Muscle of back (tissue), 11 donors: ENCODE measurements around the gene PITPNM2. TPM values are rescaled to one million over a fixed set of nuclear protein-coding genes. Genes with fewer than 3 reads are reported as not detected.
A peak's percentile ranks its signal among the peaks of the same experiment; 100 is the strongest.
"Not testable (repeated sequence)": the region's sequence is repeated elsewhere in the genome, so short reads cannot be mapped to it uniquely, and the experiment has no call there.

Experiments
- DNase-seq, 3 donors: peaks; one replicate each; pipeline versions ENCODE4 v3.0.0 to v3.0.0-alpha.2; 2013
- polyA plus RNA-seq, 10 donors: library from polyadenylated mRNA; unstranded; fragments of 120-200 nt; gene quantifications; one replicate each; pipeline ENCODE4 v1.2.1, GENCODE V29; 2013; ENCODE audit not compliant: insufficient read length in 10 of 10

Gene PITPNM2
- polyA plus RNA-seq, 10 donors, result 3.4 to 6.7 (median 5.6) TPM

DNA sequence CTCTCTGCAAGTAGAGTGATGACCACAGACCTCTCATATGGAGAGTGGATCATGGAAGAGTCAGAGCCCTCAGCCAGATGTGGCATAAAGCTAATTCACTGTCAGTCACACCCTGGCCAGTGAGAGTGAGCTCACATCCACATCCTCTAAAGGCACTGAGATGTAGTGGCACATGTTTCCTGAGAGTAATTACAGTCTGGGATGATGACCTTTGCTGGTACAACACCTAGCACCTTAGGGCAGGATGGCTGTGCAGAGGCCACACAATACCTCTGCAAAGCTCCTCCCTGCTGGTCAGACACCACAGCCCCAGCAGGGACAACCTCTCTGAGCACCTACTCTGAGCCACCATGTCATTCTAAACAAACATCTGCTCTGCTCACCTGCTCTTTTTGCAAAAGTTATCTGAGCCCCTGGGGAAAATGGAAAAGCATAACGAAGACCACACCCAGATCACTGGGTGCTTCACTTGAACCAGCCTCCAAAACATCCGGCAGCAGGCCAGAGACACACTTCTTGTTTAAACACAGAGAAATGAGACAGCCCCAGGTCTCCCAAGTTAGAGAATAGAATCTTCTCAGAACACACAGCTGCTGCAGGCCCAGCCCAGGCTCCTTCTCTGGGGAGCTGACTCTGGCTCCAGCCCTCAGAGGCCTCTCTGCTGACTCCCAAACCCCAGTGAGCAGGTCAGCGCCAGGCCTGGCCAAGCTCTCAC lies 30.3 kb downstream of the PITPNM2 start:
- no peak for DNase-seq

DNA sequence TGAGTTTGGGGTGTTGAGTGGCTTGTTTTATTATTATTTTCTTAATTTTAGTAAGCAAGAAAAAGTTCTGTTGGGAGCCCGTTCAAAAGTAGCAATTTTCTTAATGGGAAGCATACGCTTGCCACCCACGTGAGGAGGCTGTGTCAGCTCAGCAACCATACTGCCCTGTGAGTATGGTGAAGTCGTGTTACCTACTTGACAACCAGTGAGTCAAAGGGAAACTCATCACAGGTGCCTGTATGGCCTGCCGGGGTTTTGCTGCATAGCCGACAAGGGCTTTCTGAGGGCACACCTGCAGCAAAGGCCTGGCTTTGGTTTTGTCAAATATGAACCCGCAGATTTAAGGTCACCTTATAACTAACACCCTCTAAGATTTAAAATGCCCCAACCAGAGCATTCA lies 31.1 kb downstream of the PITPNM2 start:
- no peak for DNase-seq

GRCh38 chr12:123118497-123118896 lies 32.4 kb downstream of the PITPNM2 start:
- DNase-seq, result no peak

- DNase-seq, result peak; percentile 67 to 84 (median 78)
These were observed 35.3 kb downstream of the PITPNM2 start for GRCh38 chr12:123115409-123116121.

DNA sequence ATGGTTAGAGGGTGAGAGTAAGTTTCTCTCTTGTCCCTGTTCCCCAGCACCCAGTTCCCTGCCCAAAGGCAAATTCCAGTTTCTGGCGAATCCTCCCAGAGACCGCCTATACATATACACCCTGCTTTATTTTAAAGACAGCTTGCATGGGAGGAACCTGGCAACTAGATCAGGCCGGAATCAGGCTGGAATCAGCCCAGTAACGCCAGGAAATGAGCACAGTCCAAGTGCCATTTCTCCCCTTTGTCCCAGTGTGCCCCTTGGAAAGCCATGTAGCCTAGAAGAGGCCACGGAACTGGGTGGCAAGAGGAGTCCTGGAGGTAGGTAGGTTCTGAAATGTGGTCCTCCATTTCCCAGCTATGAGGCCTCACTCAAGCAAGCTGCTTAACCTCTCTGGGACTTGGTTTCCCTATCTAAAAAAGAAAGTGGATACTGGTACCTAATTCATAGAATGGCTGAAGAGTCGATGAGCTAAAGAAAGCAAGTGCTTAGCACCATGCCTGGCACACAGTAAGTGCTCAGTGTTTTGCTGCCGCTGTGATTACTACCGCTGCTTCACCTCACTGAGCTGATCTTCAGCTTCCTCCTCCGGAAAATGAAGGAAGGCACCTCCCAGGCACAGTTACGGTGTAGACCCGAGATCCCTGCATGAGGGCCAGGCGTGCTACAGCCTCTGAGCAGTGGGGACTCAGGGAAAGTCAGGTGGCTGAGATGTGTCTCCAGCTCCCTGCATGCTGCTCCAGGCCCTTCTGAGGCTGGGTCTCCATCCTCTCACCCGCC lies 36.4 kb downstream of the PITPNM2 start:
- no peak for DNase-seq

GRCh38 chr12:123113026-123113425 lies 37.9 kb downstream of the PITPNM2 start:
- no peak for DNase-seq

- no peak for DNase-seq
These were observed 39.3 kb downstream of the PITPNM2 start for GRCh38 chr12:123111498-123112165.

GRCh38 chr12:123109319-123109772 lies 41.5 kb downstream of the PITPNM2 start:
- no peak for DNase-seq

GRCh38 chr12:123108682-123109066 lies 42.2 kb downstream of the PITPNM2 start:
- DNase-seq, result no peak

- no peak for DNase-seq
These were observed 42.8 kb downstream of the PITPNM2 start for GRCh38 chr12:123107926-123108681.

- DNase-seq, result no peak
These were observed 44.1 kb downstream of the PITPNM2 start for GRCh38 chr12:123106640-123107359.

- DNase-seq, result peak in 1 of 3 donors; percentile 36
These were observed 45.6 kb downstream of the PITPNM2 start for GRCh38 chr12:123105211-123105826.

- no peak for DNase-seq
These were observed 46.1 kb downstream of the PITPNM2 start for GRCh38 chr12:123104809-123105208.

DNA sequence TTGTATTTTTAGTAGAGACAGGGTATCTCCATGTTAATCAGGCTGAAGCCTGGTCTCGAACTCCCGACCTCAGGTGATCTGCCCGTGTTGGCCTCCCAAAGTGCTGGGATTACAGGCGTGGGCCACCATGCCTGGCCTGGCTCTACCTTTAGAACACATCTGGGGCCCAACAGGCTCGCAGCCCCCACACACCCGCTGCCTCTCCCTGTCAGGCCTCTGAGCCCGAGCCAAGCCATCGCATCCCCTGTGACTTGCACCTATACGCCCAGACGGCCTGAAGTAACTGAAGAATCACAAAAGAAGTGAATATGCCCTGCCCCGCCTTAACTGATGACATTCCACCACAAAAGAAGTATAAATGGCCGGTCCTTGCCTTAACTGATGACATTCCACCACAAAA lies 46.8 kb downstream of the PITPNM2 start:
- DNase-seq, result not testable (repeated sequence)

GRCh38 chr12:123102781-123103503 lies 47.9 kb downstream of the PITPNM2 start:
- no peak for DNase-seq

GRCh38 chr12:123102366-123102765 lies 48.5 kb downstream of the PITPNM2 start:
- DNase-seq, result no peak

DNA sequence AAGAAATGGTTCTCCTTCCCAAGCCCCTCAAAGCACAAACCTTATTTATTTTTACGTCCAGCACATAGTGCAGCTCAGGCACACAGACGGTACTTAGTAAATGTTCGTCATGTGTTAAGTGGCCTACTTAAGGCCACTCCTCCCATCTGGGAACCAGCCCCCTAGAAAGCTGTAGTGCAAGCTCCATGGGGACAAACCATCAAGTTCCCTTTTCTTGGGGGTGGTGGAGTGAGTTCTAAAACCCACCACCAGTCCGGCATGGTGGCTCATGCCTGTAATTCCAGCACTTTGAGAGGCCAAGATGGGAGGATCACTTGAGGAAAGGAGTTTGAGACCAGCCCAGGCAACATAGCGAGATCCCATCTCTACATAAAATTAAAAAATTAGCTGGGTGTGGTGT lies 49.4 kb downstream of the PITPNM2 start:
- no peak for DNase-seq
